H9 (cell line): ENCODE results near the gene SUN2. TPM values are rescaled to one million over a fixed set of nuclear protein-coding genes. Genes with fewer than 3 reads are reported as not detected.

Experiments used
- DNase-seq: peaks from one replicate; pipeline ENCODE4 v3.0.0-alpha.2; 2017
- H2AFZ ChIP-seq: one replicate; pipeline ENCODE4 v1.6.1; 2013; ENCODE audit warnings: mild to moderate bottlenecking, low read length, control low read depth, moderate library complexity
- H2AK5ac ChIP-seq: 2 replicates; pipeline ENCODE4 v1.6.1; 2013; ENCODE audit warnings: low read length, control low read depth, mixed read lengths; ENCODE audit not compliant: insufficient read length
- H2BK120ac ChIP-seq: one replicate; pipeline ENCODE4 v1.6.1; 2013; ENCODE audit warnings: low read depth, mild to moderate bottlenecking, low read length, control low read depth, inconsistent platforms; ENCODE audit not compliant: poor library complexity, severe bottlenecking
- H2BK12ac ChIP-seq: 2 replicates; pipeline ENCODE4 v1.6.1; 2013; ENCODE audit warnings: low read length, control low read depth, mixed read lengths, low read depth; ENCODE audit not compliant: insufficient read length
- H2BK15ac ChIP-seq: 2 replicates; pipeline ENCODE4 v1.6.1; 2013; ENCODE audit warnings: low read depth, low read length, control low read depth
- H2BK20ac ChIP-seq: one replicate; pipeline ENCODE4 v1.6.1; 2013; ENCODE audit warnings: low read depth, mild to moderate bottlenecking, low read length, control low read depth, inconsistent platforms; ENCODE audit not compliant: poor library complexity, severe bottlenecking
- H2BK5ac ChIP-seq: 2 replicates; pipeline ENCODE4 v1.6.1; 2013; ENCODE audit warnings: low read length, control low read depth, mixed read lengths; ENCODE audit not compliant: insufficient read length
- H3K14ac ChIP-seq: 2 replicates; pipeline ENCODE4 v1.6.1; 2013; ENCODE audit warnings: low read length, control low read depth; ENCODE audit not compliant: insufficient read depth
- H3K18ac ChIP-seq: 2 replicates; pipeline ENCODE4 v1.6.1; 2013; ENCODE audit warnings: low read depth, mild to moderate bottlenecking, mixed read lengths, low read length, control low read depth; ENCODE audit not compliant: insufficient read length
- H3K23ac ChIP-seq: 2 replicates; pipeline ENCODE4 v1.6.1; 2013; ENCODE audit warnings: low read length, control low read depth, mixed read lengths, low read depth; ENCODE audit not compliant: insufficient read length
- H3K23me2 ChIP-seq: 2 replicates; pipeline ENCODE4 v1.6.1; 2013; ENCODE audit warnings: low read depth, mild to moderate bottlenecking, mixed read lengths, low read length, control low read depth; ENCODE audit not compliant: insufficient read length, poor library complexity, severe bottlenecking
- H3K27ac ChIP-seq: 2 replicates; pipeline ENCODE4 v1.5.1; 2013; ENCODE audit warnings: low read length, control low read depth, mixed read lengths, low read depth; ENCODE audit not compliant: insufficient read length
- H3K27me3 ChIP-seq: 2 replicates; pipeline ENCODE4 v1.6.1; 2013; ENCODE audit warnings: low read length, control low read depth, inconsistent platforms; ENCODE audit not compliant: insufficient read depth
- H3K4ac ChIP-seq: 2 replicates; pipeline ENCODE4 v1.6.1; 2013; ENCODE audit warnings: low read depth, mild to moderate bottlenecking, control low read depth, inconsistent platforms, low read length, moderate library complexity
- H3K4me1 ChIP-seq: 2 replicates; pipeline ENCODE4 v1.6.1; 2013; ENCODE audit warnings: low read length, control low read depth, inconsistent platforms; ENCODE audit not compliant: insufficient read depth
- H3K4me2 ChIP-seq: 2 replicates; pipeline ENCODE4 v1.6.1; 2013; ENCODE audit warnings: low read length, control low read depth, mixed read lengths; ENCODE audit not compliant: insufficient read length, insufficient read depth
- H3K56ac ChIP-seq: 2 replicates; pipeline ENCODE4 v1.6.1; 2013; ENCODE audit warnings: low read depth, mild to moderate bottlenecking, mixed read lengths, low read length, control low read depth; ENCODE audit not compliant: insufficient read length
- H3K79me1 ChIP-seq: 2 replicates; pipeline ENCODE4 v1.6.1; 2013; ENCODE audit warnings: low read depth, mild to moderate bottlenecking, moderate library complexity, low read length, control low read depth, inconsistent platforms; ENCODE audit not compliant: insufficient read depth, poor library complexity, severe bottlenecking
- H3K79me2 ChIP-seq: 2 replicates; pipeline ENCODE4 v1.6.1; 2013; ENCODE audit warnings: low read length, control low read depth, inconsistent platforms; ENCODE audit not compliant: insufficient read depth
- H3K9ac ChIP-seq: 2 replicates; pipeline ENCODE4 v1.6.1; 2013; ENCODE audit warnings: low read length, control low read depth, mixed read lengths; ENCODE audit not compliant: insufficient read length; ENCODE audit errors: extremely low read depth
- H3K9me3 ChIP-seq: one replicate; pipeline ENCODE4 v1.6.1; 2013; ENCODE audit warnings: low read depth, low read length, inconsistent platforms; ENCODE audit not compliant: control insufficient read depth
- H3T11ph ChIP-seq: one replicate; pipeline ENCODE4 v1.6.1; 2013; ENCODE audit warnings: mild to moderate bottlenecking, low read length, control low read depth, inconsistent platforms
- H4K20me1 ChIP-seq: one replicate; pipeline ENCODE4 v1.6.1; 2013; ENCODE audit not compliant: control insufficient read depth, insufficient read length, insufficient read depth
- H4K5ac ChIP-seq: 2 replicates; pipeline ENCODE4 v1.6.1; 2013; ENCODE audit warnings: low read depth, mild to moderate bottlenecking, mixed read lengths, low read length, control low read depth; ENCODE audit not compliant: insufficient read length
- H4K8ac ChIP-seq: replicated peaks from 2 replicates; pipeline ENCODE4 v1.6.1; 2013; ENCODE audit warnings: low read length, control low read depth, mixed read lengths, low read depth; ENCODE audit not compliant: insufficient read length
- H4K91ac ChIP-seq: 2 replicates; pipeline ENCODE4 v1.6.1; 2013; ENCODE audit warnings: low read depth, mild to moderate bottlenecking, moderate library complexity, mixed read lengths, low read length, control low read depth; ENCODE audit not compliant: insufficient read length
- H3K27ac Mint-ChIP-seq, 3 experiments: 2 replicates in 2 of 3; 3 replicates in 1 of 3; pipeline ENCODE4 v1.8.0; 2020 to 2021; ENCODE audit warnings: mixed read lengths in 3 of 3, mild to moderate bottlenecking in 1 of 3, moderate library complexity in 1 of 3
- H3K27me3 Mint-ChIP-seq: 2 replicates; pipeline ENCODE4 v1.8.0; 2021; ENCODE audit warnings: low read depth, mild to moderate bottlenecking, moderate library complexity, mixed read lengths
- H3K36me3 Mint-ChIP-seq, 3 experiments: 2 replicates in 2 of 3; 3 replicates in 1 of 3; pipeline ENCODE4 v1.8.0; 2020 to 2021; ENCODE audit warnings: low read depth in 3 of 3, mixed read lengths in 3 of 3; ENCODE audit not compliant: insufficient read depth in 1 of 3
- H3K4me1 Mint-ChIP-seq, 2 experiments: 2 replicates each; pipeline ENCODE4 v1.8.0; 2020; ENCODE audit warnings: mixed read lengths in 2 of 2
- H3K4me3 Mint-ChIP-seq, 2 experiments: 2 replicates in 1 of 2; 3 replicates in 1 of 2; pipeline ENCODE4 v1.8.0; 2020 to 2021; ENCODE audit warnings: mild to moderate bottlenecking in 2 of 2, mixed read lengths in 2 of 2, moderate library complexity in 1 of 2
- H3K9me3 Mint-ChIP-seq, 2 experiments: 2 replicates in 1 of 2; 3 replicates in 1 of 2; pipeline ENCODE4 v1.8.0; 2020; ENCODE audit warnings: mild to moderate bottlenecking in 2 of 2, mixed read lengths in 2 of 2, moderate library complexity in 1 of 2
- WGBS: extraction: QIAGEN DNeasy Blood & Tissue Kit; methylation state at CpG from one replicate; pipeline ENCODE4 v1.1.7; 2013; ENCODE audit warnings: missing lambda C conversion rate, low lambda C conversion rate, mixed read lengths; ENCODE audit not compliant: insufficient read length; ENCODE audit errors: extremely low coverage; 5-methylcytosine and 5-hydroxymethylcytosine counted together
- total RNA-seq: library from RNA; stranded (reverse); gene quantifications from 2 replicates; pipeline ENCODE4 v1.2.1, GENCODE V29; 2021
- TF ChIP-seq, protein P1 (sequence below): fragments of 200-600 bp; sonication (generic); conservative IDR thresholded peaks from 3 replicates; pipeline ENCODE4 v1.8.0; 2021; ENCODE audit warnings: antibody characterized with exemption, mild to moderate bottlenecking

SUN2 gene
- total RNA-seq, 1 experiment from 2014 or later: 12.0 TPM

DNA sequence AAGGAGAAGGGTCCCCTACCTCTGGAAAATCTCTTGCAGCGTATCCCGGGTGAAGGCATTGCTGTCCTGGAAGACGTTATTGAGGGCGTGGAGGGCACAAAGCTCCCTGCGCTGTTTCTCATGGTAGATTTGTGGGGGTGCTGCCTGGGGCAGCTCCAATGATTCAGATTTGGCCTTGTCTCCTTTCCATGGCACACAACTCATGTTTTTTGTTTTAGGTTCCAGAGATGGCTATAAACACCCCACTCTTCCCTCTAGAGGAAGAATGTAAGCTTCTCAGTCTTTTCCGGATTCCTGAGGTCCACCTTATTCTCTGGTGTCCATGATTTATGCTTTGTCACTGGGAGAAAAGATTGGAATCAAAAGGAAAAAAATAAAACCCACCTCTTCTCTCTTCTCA, 56.0 kb downstream of the SUN2 start:
- H3K4me3 Mint-ChIP-seq: peak overlapping the region; percentile 93 to 99
- H3K9me3 Mint-ChIP-seq: no peaks in the 10 kb centered on the region
- peak overlapping the region in 1 of 3 experiments; percentile 83; a peak in 2 of 7 replicates for H3K27ac Mint-ChIP-seq
- peak overlapping the region; percentile 50 for H3K9ac ChIP-seq
- no peak overlapping the region for H2BK20ac ChIP-seq
- DNase-seq: no peak
- H3K23ac ChIP-seq: no peak overlapping the region
- H4K20me1 ChIP-seq: no peaks in the 10 kb centered on the region
- H3K9me3 ChIP-seq: no peaks in the 10 kb centered on the region
- H3K27me3 Mint-ChIP-seq: no peaks in the 10 kb centered on the region; the same call in 1 of the 2 replicates
- H3K27me3 ChIP-seq: no peaks in the 10 kb centered on the region
- no peak overlapping the region for H3K56ac ChIP-seq
- peaks cover 7 to 26% (median 8%) of the 10 kb centered on the region in 3 experiments; a peak in 6 of 7 replicates for H3K36me3 Mint-ChIP-seq
- no peak overlapping the region for H4K8ac ChIP-seq
- H2BK12ac ChIP-seq: no peak overlapping the region
- H3K23me2 ChIP-seq: peaks cover 11% of the 10 kb centered on the region
- no peak overlapping the region for H2BK5ac ChIP-seq
- H3K18ac ChIP-seq: no peak overlapping the region
- WGBS: no CpG with 5 or more reads among the region's 6 CpGs
- no peak overlapping the region for H3K14ac ChIP-seq
- H3K79me1 ChIP-seq: no peaks in the 10 kb centered on the region
- no peak overlapping the region for H3K4ac ChIP-seq
- H3K4me1 Mint-ChIP-seq: peaks cover 45 to 56% of the 10 kb centered on the region in 2 experiments
- H3K79me2 ChIP-seq: peaks cover 9% of the 10 kb centered on the region
- H2BK15ac ChIP-seq: no peak overlapping the region
- no peak overlapping the region for H2BK120ac ChIP-seq
- no peak overlapping the region for H3T11ph ChIP-seq
- H3K27ac ChIP-seq: no peak overlapping the region
- H2AK5ac ChIP-seq: no peak overlapping the region
- peak overlapping the region; percentile 72 for H3K4me2 ChIP-seq
- H4K91ac ChIP-seq: no peak overlapping the region
- no peak overlapping the region for H2AFZ ChIP-seq
- H4K5ac ChIP-seq: no peak overlapping the region
- peaks cover 9% of the 10 kb centered on the region for H3K4me1 ChIP-seq
- TF ChIP-seq, protein P1, sequence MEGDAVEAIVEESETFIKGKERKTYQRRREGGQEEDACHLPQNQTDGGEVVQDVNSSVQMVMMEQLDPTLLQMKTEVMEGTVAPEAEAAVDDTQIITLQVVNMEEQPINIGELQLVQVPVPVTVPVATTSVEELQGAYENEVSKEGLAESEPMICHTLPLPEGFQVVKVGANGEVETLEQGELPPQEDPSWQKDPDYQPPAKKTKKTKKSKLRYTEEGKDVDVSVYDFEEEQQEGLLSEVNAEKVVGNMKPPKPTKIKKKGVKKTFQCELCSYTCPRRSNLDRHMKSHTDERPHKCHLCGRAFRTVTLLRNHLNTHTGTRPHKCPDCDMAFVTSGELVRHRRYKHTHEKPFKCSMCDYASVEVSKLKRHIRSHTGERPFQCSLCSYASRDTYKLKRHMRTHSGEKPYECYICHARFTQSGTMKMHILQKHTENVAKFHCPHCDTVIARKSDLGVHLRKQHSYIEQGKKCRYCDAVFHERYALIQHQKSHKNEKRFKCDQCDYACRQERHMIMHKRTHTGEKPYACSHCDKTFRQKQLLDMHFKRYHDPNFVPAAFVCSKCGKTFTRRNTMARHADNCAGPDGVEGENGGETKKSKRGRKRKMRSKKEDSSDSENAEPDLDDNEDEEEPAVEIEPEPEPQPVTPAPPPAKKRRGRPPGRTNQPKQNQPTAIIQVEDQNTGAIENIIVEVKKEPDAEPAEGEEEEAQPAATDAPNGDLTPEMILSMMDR: no peak
